ENCODE data around the gene NDUFA7.

The NDUFA7 gene

DNA sequence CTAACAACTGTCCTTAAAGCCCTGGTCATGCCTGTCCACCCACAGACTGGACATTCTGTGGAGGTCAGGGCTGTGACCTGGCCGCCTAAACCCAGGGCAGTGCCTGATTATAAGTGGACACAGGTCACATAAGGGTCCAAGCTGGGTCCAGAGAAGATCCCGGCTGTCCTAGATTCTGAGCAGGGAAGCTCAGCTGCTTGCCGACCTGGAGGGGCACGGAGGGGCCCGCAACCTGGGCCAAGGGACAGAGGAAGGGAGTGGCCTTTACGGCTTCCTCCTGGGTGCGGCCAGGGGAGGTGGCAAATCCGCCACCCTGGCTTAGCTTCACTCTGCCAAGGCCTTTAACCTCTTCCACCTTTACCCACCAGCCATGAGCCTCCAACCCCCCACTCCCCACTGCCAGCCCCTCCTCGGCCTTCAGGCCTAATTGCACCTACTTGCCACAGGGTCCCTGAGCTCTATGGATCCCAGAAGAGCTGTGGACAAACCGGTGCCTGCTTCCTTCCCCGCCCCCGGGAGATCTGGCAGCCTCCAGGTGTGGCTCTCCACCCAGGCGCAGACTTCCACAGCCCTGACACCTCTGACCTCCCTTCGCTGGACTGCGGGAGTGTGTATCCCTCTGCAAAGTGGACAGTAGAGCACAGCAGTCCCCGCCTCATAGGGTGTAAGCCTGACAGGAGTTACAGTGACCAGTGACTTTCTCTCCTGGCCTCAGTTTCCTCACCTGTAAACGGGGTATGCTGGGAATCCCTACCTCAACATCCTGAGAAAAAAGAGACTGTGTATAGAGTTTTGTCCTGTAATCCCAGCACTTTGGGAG is 14.7 kb downstream of the NDUFA7 start (continued):
- TF ChIP-seq PATZ1 (CRISPR knock-in tag; IDR thresholded peaks at IDR 0.05; ENCODE audit: borderline replicate concordance) (no peak), ARNTL (CRISPR knock-in tag; IDR thresholded peaks at IDR 0.05; ENCODE audit: borderline replicate concordance, low read depth) (no peak), ZNF70 (CRISPR knock-in tag; IDR thresholded peaks at IDR 0.05) (no peak), OSR1 (CRISPR knock-in tag; IDR thresholded peaks at IDR 0.05) (no peak)

DNA sequence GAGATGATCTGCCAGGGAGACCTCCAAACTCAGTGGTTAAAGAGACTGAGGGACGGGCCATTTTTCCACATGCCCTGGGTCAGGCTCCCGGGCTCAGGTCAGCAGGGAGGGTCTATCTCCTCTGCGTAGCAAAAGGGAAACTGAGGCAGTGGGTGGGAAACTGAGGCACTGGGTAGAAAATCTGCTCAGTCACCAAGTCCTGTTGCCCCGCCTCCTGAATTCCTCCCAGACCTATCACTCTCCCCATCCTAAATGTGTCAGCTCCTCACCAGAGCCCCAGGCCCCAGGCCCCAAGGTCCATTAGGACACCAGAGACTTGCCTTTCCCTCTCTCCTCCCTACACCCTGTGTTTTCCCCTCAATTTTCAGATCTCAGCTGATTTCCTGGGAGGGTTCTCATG is 15.4 kb downstream of the NDUFA7 start:
- no peak for TF ChIP-seq GLIS3 (CRISPR knock-in tag; IDR thresholded peaks at IDR 0.05)
- TF ChIP-seq BACH2 (CRISPR knock-in tag; IDR thresholded peaks at IDR 0.05; ENCODE audit: borderline replicate concordance) = no peak
- TF ChIP-seq PPARA (CRISPR knock-in tag; IDR thresholded peaks at IDR 0.05; ENCODE audit: borderline replicate concordance) = no peak
- TF ChIP-seq CSRNP3 (CRISPR knock-in tag; IDR thresholded peaks at IDR 0.05) = no peak
- no peak for TF ChIP-seq OSR1 (CRISPR knock-in tag; IDR thresholded peaks at IDR 0.05)
- no peak for TF ChIP-seq SNAI2 (CRISPR knock-in tag; IDR thresholded peaks at IDR 0.05)
- ATAC-seq = no peak

- TF ChIP-seq OSR1 (CRISPR knock-in tag; IDR thresholded peaks at IDR 0.05) (no peak), ARNTL (CRISPR knock-in tag; IDR thresholded peaks at IDR 0.05; ENCODE audit: borderline replicate concordance, low read depth) (no peak), PPARA (CRISPR knock-in tag; IDR thresholded peaks at IDR 0.05; ENCODE audit: borderline replicate concordance) (no peak), ZFP3 (CRISPR knock-in tag; IDR thresholded peaks at IDR 0.05) (no peak), ZNF565 (CRISPR knock-in tag; conservative IDR thresholded peaks at IDR 0.05; ENCODE audit: low read depth) (no peak), SNAI2 (CRISPR knock-in tag; IDR thresholded peaks at IDR 0.05) (no peak)
- no peak for ATAC-seq
Measured at GRCh38 chr19:8304841-8305621, 16.1 kb downstream of the NDUFA7 start.

DNA sequence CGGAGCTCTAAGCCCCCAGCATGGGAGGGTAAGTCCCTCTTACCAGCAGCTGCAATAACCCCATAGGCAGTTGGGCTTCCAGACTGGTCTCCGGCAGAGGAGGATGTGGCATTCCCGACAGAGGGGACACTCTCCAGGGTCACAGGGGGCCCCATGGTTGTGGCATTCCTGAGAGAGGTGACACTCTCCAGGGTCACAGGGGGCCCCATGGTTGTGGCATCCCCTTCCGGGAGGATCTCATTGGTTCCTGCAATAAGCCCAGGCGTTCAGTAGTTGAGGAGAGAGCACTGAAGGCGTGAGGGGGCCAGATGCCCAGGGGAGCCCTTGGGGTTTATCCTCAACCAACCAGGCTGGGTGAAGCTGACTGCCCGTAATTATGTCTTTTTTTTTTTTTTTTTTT is 18.4 kb downstream of the NDUFA7 start:
- TF ChIP-seq ZFP3 (CRISPR knock-in tag; IDR thresholded peaks at IDR 0.05) (no peak), ISL1 (CRISPR knock-in tag; IDR thresholded peaks at IDR 0.05) (no peak), CSDC2 (CRISPR knock-in tag; IDR thresholded peaks at IDR 0.05) (no peak), CSRNP3 (CRISPR knock-in tag; IDR thresholded peaks at IDR 0.05) (no peak), TSHZ2 (CRISPR knock-in tag; IDR thresholded peaks at IDR 0.05) (no peak), OSR1 (CRISPR knock-in tag; IDR thresholded peaks at IDR 0.05) (no peak), ZNF565 (CRISPR knock-in tag; conservative IDR thresholded peaks at IDR 0.05; ENCODE audit: low read depth) (no peak), ZC3H10 (CRISPR knock-in tag; IDR thresholded peaks at IDR 0.05) (no peak)
- ATAC-seq = no peak

GRCh38 chr19:8302357-8302691 is 18.9 kb downstream of the NDUFA7 start:
- ATAC-seq = no peak
- TF ChIP-seq ZFP3 (CRISPR knock-in tag; IDR thresholded peaks at IDR 0.05) (no peak), ZNF565 (CRISPR knock-in tag; conservative IDR thresholded peaks at IDR 0.05; ENCODE audit: low read depth) (no peak), ESRRG (CRISPR knock-in tag; IDR thresholded peaks at IDR 0.05) (no peak), ZC3H10 (CRISPR knock-in tag; IDR thresholded peaks at IDR 0.05) (no peak), TSHZ2 (CRISPR knock-in tag; IDR thresholded peaks at IDR 0.05) (no peak), BACH2 (CRISPR knock-in tag; IDR thresholded peaks at IDR 0.05; ENCODE audit: borderline replicate concordance) (no peak), SNAI2 (CRISPR knock-in tag; IDR thresholded peaks at IDR 0.05) (no peak), RARB (CRISPR knock-in tag; IDR thresholded peaks at IDR 0.05) (no peak), CREB5 (CRISPR knock-in tag; IDR thresholded peaks at IDR 0.05; ENCODE audit: low read depth) (no peak), ISL1 (CRISPR knock-in tag; IDR thresholded peaks at IDR 0.05) (no peak)

All from SK-N-SH treated with all-trans-retinoic acid at 6 μM for 48 hours (cell line).